Measurements from ENCODE around the gene MAS1L.

Gene MAS1L

DNA sequence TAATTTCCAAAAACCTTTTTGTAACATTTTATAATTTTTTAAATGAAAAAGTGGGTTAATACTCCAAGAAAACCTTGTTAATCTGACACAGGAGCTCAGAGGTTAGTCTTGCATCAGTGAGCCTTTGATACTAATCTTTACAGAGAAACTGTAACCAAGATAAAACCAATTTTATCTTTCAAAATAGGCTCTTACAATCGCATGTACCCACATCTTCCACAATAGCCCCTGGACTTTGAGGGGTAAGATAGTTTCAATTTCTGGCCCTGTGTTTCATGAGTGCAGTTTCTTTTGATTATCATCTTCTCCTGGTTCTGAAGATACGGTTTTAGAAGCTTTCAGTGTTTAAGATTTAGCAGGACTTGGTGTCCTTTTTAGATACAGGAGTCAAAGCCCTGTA lies 34.5 kb upstream of the MAS1L start:
- TF ChIP-seq, protein P1, sequence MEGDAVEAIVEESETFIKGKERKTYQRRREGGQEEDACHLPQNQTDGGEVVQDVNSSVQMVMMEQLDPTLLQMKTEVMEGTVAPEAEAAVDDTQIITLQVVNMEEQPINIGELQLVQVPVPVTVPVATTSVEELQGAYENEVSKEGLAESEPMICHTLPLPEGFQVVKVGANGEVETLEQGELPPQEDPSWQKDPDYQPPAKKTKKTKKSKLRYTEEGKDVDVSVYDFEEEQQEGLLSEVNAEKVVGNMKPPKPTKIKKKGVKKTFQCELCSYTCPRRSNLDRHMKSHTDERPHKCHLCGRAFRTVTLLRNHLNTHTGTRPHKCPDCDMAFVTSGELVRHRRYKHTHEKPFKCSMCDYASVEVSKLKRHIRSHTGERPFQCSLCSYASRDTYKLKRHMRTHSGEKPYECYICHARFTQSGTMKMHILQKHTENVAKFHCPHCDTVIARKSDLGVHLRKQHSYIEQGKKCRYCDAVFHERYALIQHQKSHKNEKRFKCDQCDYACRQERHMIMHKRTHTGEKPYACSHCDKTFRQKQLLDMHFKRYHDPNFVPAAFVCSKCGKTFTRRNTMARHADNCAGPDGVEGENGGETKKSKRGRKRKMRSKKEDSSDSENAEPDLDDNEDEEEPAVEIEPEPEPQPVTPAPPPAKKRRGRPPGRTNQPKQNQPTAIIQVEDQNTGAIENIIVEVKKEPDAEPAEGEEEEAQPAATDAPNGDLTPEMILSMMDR (IDR thresholded peaks at IDR 0.05; ENCODE audit: insufficient read depth, low read length, missing control alignments), result no peak
- CTCF ChIA-PET, result no interaction called here
- no peak overlapping the region for H3K4me3 ChIP-seq (ENCODE audit: low read depth, low read length)
- POLR2A ChIA-PET, result no interaction called here
- no peak for DNase-seq (ENCODE audit: low read depth, low spot score)

DNA sequence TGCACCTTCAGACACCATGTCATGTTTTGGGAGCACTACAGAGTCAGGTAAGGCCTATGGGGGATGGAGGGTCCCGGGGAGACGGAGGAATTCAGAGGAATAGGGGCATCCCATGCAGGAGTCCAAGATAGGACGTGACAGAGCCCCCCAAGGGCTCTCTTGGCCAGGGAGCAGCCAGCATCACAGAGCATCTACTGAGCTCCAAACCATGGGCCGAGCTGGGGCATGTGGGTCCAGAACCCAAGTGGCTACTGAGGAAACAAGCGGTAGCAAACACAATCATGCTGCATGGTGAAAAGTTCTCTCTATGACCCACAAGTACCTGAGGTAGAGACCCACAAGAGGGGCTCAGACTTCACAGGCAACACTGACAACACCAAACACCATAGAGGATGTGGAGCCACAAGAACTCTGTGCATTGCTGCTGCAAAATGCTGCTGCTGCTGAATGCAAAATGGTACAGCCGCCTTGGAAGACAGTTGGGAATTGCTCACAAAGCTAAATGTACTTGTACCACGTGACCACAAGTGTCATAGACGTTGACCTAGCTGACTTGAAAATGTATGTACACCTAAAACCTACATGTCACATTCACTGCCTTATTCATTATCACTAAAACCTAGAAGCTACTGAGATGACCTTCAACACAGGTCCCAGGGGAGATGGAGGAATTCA lies 33.4 kb upstream of the MAS1L start:
- H3K4me3 ChIP-seq (ENCODE audit: low read depth, low read length), result no peak overlapping the region
- TF ChIP-seq, protein P1 (IDR thresholded peaks at IDR 0.05; ENCODE audit: insufficient read depth, low read length, missing control alignments), result no peak
- ChIA-PET CTCF (no interaction called here), POLR2A (no interaction called here)
- no peak for DNase-seq (ENCODE audit: low read depth, low spot score)

DNA sequence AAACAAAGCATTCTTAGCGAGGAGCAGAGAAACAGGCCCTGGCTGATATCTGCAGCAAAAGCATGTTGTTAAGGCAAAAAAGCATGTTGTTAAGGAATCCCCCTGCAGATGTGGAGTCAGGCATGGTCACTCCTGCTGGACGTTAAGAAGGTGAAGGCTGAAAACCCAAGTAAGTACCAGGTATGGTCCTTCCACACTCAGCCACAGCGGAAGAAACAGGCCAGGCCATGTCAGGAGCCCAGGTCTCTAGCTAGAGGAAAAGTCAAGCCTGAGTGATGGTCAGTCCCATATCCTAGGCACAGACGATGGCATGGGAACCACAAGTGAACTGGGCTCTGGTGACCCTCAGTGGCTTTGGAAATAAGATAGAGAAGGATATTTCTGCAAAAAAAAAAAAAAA lies 32.5 kb upstream of the MAS1L start:
- TF ChIP-seq, protein P1 (IDR thresholded peaks at IDR 0.05; ENCODE audit: insufficient read depth, low read length, missing control alignments), result no peak
- CTCF ChIA-PET, result no interaction called here
- POLR2A ChIA-PET, result no interaction called here
- DNase-seq (ENCODE audit: low read depth, low spot score), result no peak
- H3K4me3 ChIP-seq (ENCODE audit: low read depth, low read length), result no peak overlapping the region

DNA sequence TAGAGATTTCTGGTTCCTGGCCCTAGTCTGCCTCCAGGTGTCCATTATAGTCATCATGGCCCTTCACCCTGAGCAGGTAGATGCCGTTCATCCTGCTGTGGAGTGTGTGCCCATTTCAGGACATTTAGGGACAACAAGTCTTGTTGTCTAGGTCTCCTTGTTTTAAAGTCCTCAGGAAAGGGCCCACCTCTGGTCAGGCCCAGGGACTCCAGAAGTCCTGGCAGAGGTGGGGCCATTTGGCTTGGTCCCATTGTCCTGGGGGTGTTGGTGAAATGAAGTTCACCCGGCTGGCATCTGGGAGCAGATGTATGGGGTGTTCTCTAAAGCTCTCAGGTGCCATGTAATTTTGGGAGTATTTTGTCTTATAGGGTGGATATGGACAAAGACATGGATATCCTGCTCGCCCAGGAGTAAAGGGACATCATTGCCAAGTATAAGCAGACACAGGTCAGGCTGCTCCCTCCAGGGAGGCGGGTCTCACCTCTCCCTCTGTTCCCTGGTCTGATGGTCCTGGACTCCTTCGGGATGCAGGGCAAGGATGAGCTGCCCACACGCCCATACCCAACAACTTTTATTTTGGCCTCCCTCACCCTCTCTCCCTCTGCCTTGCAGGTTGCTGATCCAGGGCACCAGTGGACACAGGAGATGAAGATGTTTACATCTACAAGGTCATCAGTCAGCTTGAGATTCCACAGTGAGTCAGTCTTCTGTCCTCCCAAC lies 31.7 kb upstream of the MAS1L start:
- TF ChIP-seq, protein P1 (IDR thresholded peaks at IDR 0.05; ENCODE audit: insufficient read depth, low read length, missing control alignments), result no peak
- CTCF ChIA-PET, result no interaction called here

DNA sequence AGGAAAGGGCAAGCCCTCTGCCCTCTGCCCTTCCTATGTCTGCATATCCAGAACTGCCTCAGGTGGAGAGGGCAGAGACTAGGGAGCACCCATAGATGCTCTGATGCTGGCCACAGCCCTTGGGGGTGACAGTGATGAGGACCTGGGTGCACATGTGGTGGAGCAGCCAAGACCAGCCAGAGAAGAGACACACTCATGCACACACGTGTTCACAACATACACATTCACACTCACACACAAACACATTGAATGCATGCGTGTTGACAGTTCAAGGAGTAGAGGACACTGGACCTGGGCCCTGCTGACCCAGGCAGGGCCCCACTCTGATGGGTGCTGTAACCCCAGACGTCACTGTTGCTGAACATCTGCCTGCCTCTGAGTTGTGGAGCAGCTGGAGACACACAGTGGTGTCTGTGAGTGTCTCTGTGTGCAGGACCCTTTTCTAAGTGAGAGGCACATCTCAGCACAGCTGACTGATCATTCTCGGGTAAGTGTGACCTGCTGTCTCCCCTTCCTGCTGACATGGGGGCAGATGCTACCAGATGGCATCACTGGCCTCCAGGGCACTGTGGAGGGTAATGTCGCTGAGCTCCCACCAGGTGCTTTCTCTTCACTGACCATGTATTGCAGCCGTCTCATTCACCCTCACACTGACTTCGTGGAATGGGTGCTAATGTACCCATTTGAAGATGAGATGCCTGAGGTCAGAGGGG lies 30.1 kb upstream of the MAS1L start:
- ChIA-PET CTCF (no interaction called here), POLR2A (no interaction called here)
- DNase-seq (ENCODE audit: low read depth, low spot score), result no peak
- TF ChIP-seq, protein P1 (IDR thresholded peaks at IDR 0.05; ENCODE audit: insufficient read depth, low read length, missing control alignments), result no peak
- H3K4me3 ChIP-seq (ENCODE audit: low read depth, low read length), result no peak overlapping the region

More for the DNA sequence above, 31.7 kb upstream of the MAS1L start:
- POLR2A ChIA-PET, result no interaction called here
- DNase-seq (ENCODE audit: low read depth, low spot score), result no peak
- no peak overlapping the region for H3K4me3 ChIP-seq (ENCODE audit: low read depth, low read length)

GRCh38 chr6:29517245-29517644 lies 29.5 kb upstream of the MAS1L start:
- DNase-seq (ENCODE audit: low read depth, low spot score), result no peak
- TF ChIP-seq, protein P1 (IDR thresholded peaks at IDR 0.05; ENCODE audit: insufficient read depth, low read length, missing control alignments), result no peak
- POLR2A ChIA-PET, result no interaction called here
- CTCF ChIA-PET, result no interaction called here
- no peak overlapping the region for H3K4me3 ChIP-seq (ENCODE audit: low read depth, low read length)

Measured in AG04449 (cell line).